Measurements from ENCODE around the gene DUSP15. TPM values are rescaled to one million over a fixed set of nuclear protein-coding genes. Genes with fewer than 3 reads are reported as not detected.

The DUSP15 gene
- total and polyA plus RNA-seq, 2 of the 8 experiments (the other 6 are each of a cell fraction or from before 2014, with no cell fraction given) = 0.91 to 3.2 TPM

GRCh38 chr20:31875671-31876070, 5.3 kb upstream of the DUSP15 start:
- H3K23ac ChIP-seq (ENCODE audit: insufficient read length) = no peak overlapping the region
- TF ChIP-seq JUN (IDR thresholded peaks at IDR 0.05; ENCODE audit: low read depth, low read length) (no peak), CHD1 (IDR thresholded peaks at IDR 0.05; ENCODE audit: low read depth, low read length) (no peak), KDM5A (IDR thresholded peaks at IDR 0.05; ENCODE audit: low read length) (no peak), CTBP2 (IDR thresholded peaks at IDR 0.05; ENCODE audit: borderline replicate concordance, insufficient read depth, insufficient read length, low read length) (no peak), NRF1 (IDR thresholded peaks at IDR 0.05; ENCODE audit: low read depth, low read length) (no peak), FOSL1 (IDR thresholded peaks at IDR 0.05; ENCODE audit: insufficient read depth, low read depth, low read length) (no peak), GTF2F1 (IDR thresholded peaks at IDR 0.05; ENCODE audit: borderline replicate concordance, low read depth, low read length) (no peak), KDM4A (IDR thresholded peaks at IDR 0.05; ENCODE audit: low read depth, low read length, severe bottlenecking) (no peak), JUND (IDR thresholded peaks at IDR 0.05; ENCODE audit: low read length) (no peak), TAF7 (optimal IDR thresholded peaks at IDR 0.05; ENCODE audit: borderline replicate concordance, low read depth, low read length) (no peak), POLR2A (IDR thresholded peaks at IDR 0.05; ENCODE audit: control extremely low read depth in 1 of 2, low read depth in 2 of 2, low read length in 2 of 2) (no peak), SP2 (IDR thresholded peaks at IDR 0.05; ENCODE audit: low read length) (no peak), EZH2 (IDR thresholded peaks at IDR 0.05; ENCODE audit: low read depth, low read length, severe bottlenecking) (no peak), SIRT6 (IDR thresholded peaks at IDR 0.05; ENCODE audit: low read length) (no peak), SIN3A (conservative IDR thresholded peaks at IDR 0.05 in 1 of 2, IDR thresholded peaks at IDR 0.05 in 1 of 2; ENCODE audit: low read depth in 1 of 2, low read length in 2 of 2) (no peak), SUZ12 (IDR thresholded peaks at IDR 0.05; ENCODE audit: low read length) (no peak)

More at GRCh38 chr20:31875671-31876070, 5.3 kb upstream of the DUSP15 start:
- Histone ChIP-seq H2AFZ (ENCODE audit: low read length) (no peak overlapping the region), H4K20me1 (replicated peaks in 1 of 2; ENCODE audit: control insufficient read depth in 1 of 2, insufficient read depth in 2 of 2, low read length in 2 of 2) (no peaks in the 10 kb centered on the region), H3K4me2 (ENCODE audit: insufficient read depth in 1 of 2, low read depth in 2 of 2, low read length in 2 of 2) (no peak overlapping the region), H3K79me2 (ENCODE audit: control insufficient read depth in 1 of 2, insufficient read depth in 2 of 2, low read length in 2 of 2) (no peaks in the 10 kb centered on the region), H2AK5ac (ENCODE audit: low read depth, low read length) (no peak overlapping the region), H3K27me3 (replicated peaks in 1 of 4; ENCODE audit: control insufficient read depth in 3 of 4, extremely low read depth in 1 of 4, insufficient read depth in 3 of 4, low read length in 3 of 4) (peaks cover 1 to 13% (median 9%) of the 10 kb centered on the region in 4 experiments), H3K56ac (replicated peaks; ENCODE audit: insufficient read length, low read depth, low read length) (no peak overlapping the region), H3K14ac (ENCODE audit: insufficient read length) (no peak overlapping the region), H3K18ac (ENCODE audit: extremely low read depth, low read length) (no peak overlapping the region), H2BK5ac (ENCODE audit: low read depth, low read length) (no peak overlapping the region), H4K8ac (ENCODE audit: extremely low read depth, insufficient read depth, low read length) (no peak overlapping the region), H4K91ac (replicated peaks; ENCODE audit: insufficient read length, low read length) (no peak overlapping the region), H3K9ac (replicated peaks in 1 of 4; ENCODE audit: extremely low read depth in 1 of 4, low read depth in 3 of 4, low read length in 3 of 4) (no peak overlapping the region), H3K9me3 (ENCODE audit: insufficient read depth in 2 of 2, low read depth in 1 of 2, low read length in 1 of 2) (no peaks in the 10 kb centered on the region), H3K23me2 (ENCODE audit: low read depth, low read length) (peaks cover 10% of the 10 kb centered on the region; the same call in 1 of the 2 replicates), H4K5ac (ENCODE audit: insufficient read length, low read depth, low read length) (no peak overlapping the region), H2BK120ac (replicated peaks; ENCODE audit: low read depth, low read length) (no peak overlapping the region), H3K4me1 (replicated peaks in 1 of 4; ENCODE audit: control insufficient read depth in 3 of 4, insufficient read depth in 4 of 4, low read length in 3 of 4) (peaks cover 0 to 3% (median 1%) of the 10 kb centered on the region in 4 experiments; a peak in 3 of 7 replicates), H2BK15ac (ENCODE audit: low read length) (no peak overlapping the region), H2BK12ac (ENCODE audit: low read depth, low read length) (no peak overlapping the region), H3K36me3 (ENCODE audit: control insufficient read depth in 2 of 4, insufficient read depth in 4 of 4, low read length in 3 of 4) (no peaks in the 10 kb centered on the region), H3K4ac (replicated peaks; ENCODE audit: insufficient read length, low read depth, low read length) (no peak overlapping the region), H3K79me1 (ENCODE audit: low read depth, low read length) (no peaks in the 10 kb centered on the region), H3K4me3 (ENCODE audit: extremely low read depth in 1 of 4, insufficient read depth in 2 of 4, low read depth in 3 of 4, low read length in 4 of 4) (no peak overlapping the region), H2BK20ac (ENCODE audit: low read length) (no peak overlapping the region), H3K27ac (ENCODE audit: low read depth, low read length) (no peak overlapping the region)
- 90% methylated on average over 2 of the region's 2 CpGs; no CpG with 5 or more reads in 1 of the 2 experiments for WGBS, 2 experiments (ENCODE audit: extremely low coverage in 1 of 2, insufficient coverage in 1 of 2, insufficient read length in 1 of 2, insufficient replicate concordance in 2 of 2, low coverage in 1 of 2, low lambda C conversion rate in 2 of 2, missing lambda C conversion rate in 1 of 2)
- DNase-seq (ENCODE audit: low read depth in 1 of 2, low spot score in 2 of 2) (no peak), FAIRE-seq (no peak)
- ChIA-PET POLR2A (ENCODE audit: partially characterized antibody) (no interaction called here), CTCF (ENCODE audit: partially characterized antibody) (no interaction called here)

Data from H1 (cell line).